ENCODE results near the gene CEP112.

- TF ChIP-seq CTCF (IDR thresholded peaks at IDR 0.05) = no peak
- TF ChIP-seq ZFX (IDR thresholded peaks at IDR 0.05; ENCODE audit: borderline replicate concordance) = no peak
Measured at GRCh38 chr17:66178642-66179041, 13.3 kb downstream of the CEP112 start.
